HEK293 (cell line): ENCODE measurements around the gene AFF3.

Source experiments
- CTCF ChIA-PET: fragments of 350-600 bp; formaldehyde crosslinking; extraction: SDS; loops from one replicate; lab custom pipeline; 2021; ENCODE audit warnings: antibody characterized with exemption; lab: Yijun Ruan, JAX
- POLR2A ChIA-PET: fragments of 300-600 bp; formaldehyde crosslinking; extraction: SDS; loops from one replicate; lab custom pipeline; 2020; ENCODE audit warnings: antibody characterized with exemption, inconsistent platforms; lab: Yijun Ruan, JAX
- H3K27ac ChIP-seq: fragments of 200-500 bp; sonication (Bioruptor generic); 2 replicates; pipeline ENCODE4 v1.5.1; 2014; ENCODE audit warnings: low read depth, low read length, control low read depth, inconsistent platforms; ENCODE audit errors: extremely low read depth
- H3K36me3 ChIP-seq, 2 experiments: fragments of 200-500 bp in 1 of 2; sonication (Bioruptor generic) in 1 of 2; 1 replicate in 1 of 2; 2 replicates in 1 of 2; pipeline ENCODE4 v1.5.1; 2014 to 2017; ENCODE audit warnings: inconsistent platforms in 2 of 2, low read length in 2 of 2; ENCODE audit not compliant: control insufficient read depth in 2 of 2, insufficient read depth in 1 of 2
- H3K4me1 ChIP-seq: fragments of 200-500 bp; sonication (Bioruptor generic); 2 replicates; pipeline ENCODE4 v1.5.1; 2014; ENCODE audit warnings: mild to moderate bottlenecking, low read length, inconsistent platforms; ENCODE audit not compliant: control insufficient read depth, insufficient read depth
- H3K4me3 ChIP-seq: 2 replicates; pipeline ENCODE4 v1.5.1; 2011; ENCODE audit warnings: low read depth, mild to moderate bottlenecking, control low read depth, low read length, moderate library complexity
- H3K9me3 ChIP-seq: fragments of 200-500 bp; sonication (Bioruptor generic); 2 replicates; pipeline ENCODE4 v1.5.1; 2014; ENCODE audit warnings: low read depth, low read length, inconsistent platforms; ENCODE audit not compliant: control insufficient read depth, insufficient read depth
- BCL11B ChIP-seq: fragments of 450-650 bp; formaldehyde crosslinking; IDR thresholded peaks from 2 replicates; pipeline ENCODE4 v1.5.1; 2016; ENCODE audit warnings: low read depth, missing biosample characterization, missing genetic modification characterization
- GLI2 ChIP-seq: fragments of 450-650 bp; formaldehyde crosslinking; IDR thresholded peaks from 2 replicates; pipeline ENCODE4; 2017; ENCODE audit warnings: missing biosample characterization, missing genetic modification characterization, low read depth, borderline replicate concordance
- GLIS2 ChIP-seq: fragments of 450-650 bp; formaldehyde crosslinking; IDR thresholded peaks from 2 replicates; pipeline ENCODE4 v1.5.1; 2016; ENCODE audit warnings: missing biosample characterization, missing genetic modification characterization
- HOXC10 ChIP-seq: sonication (generic); formaldehyde crosslinking; IDR thresholded peaks from 2 replicates; pipeline ENCODE4 v1.8.1; 2023; ENCODE audit warnings: mild to moderate bottlenecking, missing genetic modification reagents
- KLF1 ChIP-seq: fragments of 450-650 bp; formaldehyde crosslinking; IDR thresholded peaks from 2 replicates; pipeline ENCODE4 v1.5.1; 2016; ENCODE audit warnings: missing biosample characterization, missing genetic modification characterization
- OSR2 ChIP-seq: fragments of 450-650 bp; formaldehyde crosslinking; IDR thresholded peaks from 2 replicates; pipeline ENCODE4 v1.5.1; 2016; ENCODE audit warnings: missing biosample characterization, missing genetic modification characterization
- SCRT1 ChIP-seq: fragments of 450-650 bp; formaldehyde crosslinking; IDR thresholded peaks from 2 replicates; pipeline ENCODE4 v1.5.1; 2016; ENCODE audit warnings: missing biosample characterization, missing genetic modification characterization, borderline replicate concordance
- SP2 ChIP-seq: fragments of 450-650 bp; formaldehyde crosslinking; IDR thresholded peaks from 2 replicates; pipeline ENCODE4 v1.5.1; 2016; ENCODE audit warnings: missing biosample characterization, missing genetic modification characterization
- ZBTB21 ChIP-seq: fragments of 450-650 bp; formaldehyde crosslinking; IDR thresholded peaks from 2 replicates; pipeline ENCODE4 v1.5.1; 2017; ENCODE audit warnings: missing biosample characterization, missing genetic modification characterization
- ZNF132 ChIP-seq: fragments of 450-650 bp; formaldehyde crosslinking; IDR thresholded peaks from 2 replicates; pipeline ENCODE4 v1.5.1; 2017; ENCODE audit warnings: missing biosample characterization, missing genetic modification characterization, borderline replicate concordance
- ZNF146 ChIP-seq: fragments of 450-650 bp; formaldehyde crosslinking; IDR thresholded peaks from 2 replicates; pipeline ENCODE4 v1.5.1; 2016; ENCODE audit warnings: missing biosample characterization, missing genetic modification characterization
- ZNF16 ChIP-seq: fragments of 450-650 bp; formaldehyde crosslinking; IDR thresholded peaks from 2 replicates; pipeline ENCODE4 v1.5.1; 2016; ENCODE audit warnings: low read depth, missing biosample characterization, missing genetic modification characterization
- ZNF175 ChIP-seq: fragments of 450-650 bp; formaldehyde crosslinking; IDR thresholded peaks from 2 replicates; pipeline ENCODE4 v1.5.1; 2016; ENCODE audit warnings: missing biosample characterization, missing genetic modification characterization
- ZNF184 ChIP-seq: fragments of 450-650 bp; IDR thresholded peaks from 2 replicates; pipeline ENCODE4 v1.5.1; 2018; ENCODE audit warnings: missing biosample characterization, mild to moderate bottlenecking, missing genetic modification characterization
- ZNF19 ChIP-seq: fragments of 450-650 bp; formaldehyde crosslinking; IDR thresholded peaks from 2 replicates; pipeline ENCODE4; 2016; ENCODE audit warnings: missing biosample characterization, missing genetic modification characterization, low read depth
- ZNF211 ChIP-seq: fragments of 450-650 bp; formaldehyde crosslinking; IDR thresholded peaks from 2 replicates; pipeline ENCODE4 v1.5.1; 2016; ENCODE audit warnings: low read depth, missing biosample characterization, missing genetic modification characterization
- ZNF24 ChIP-seq: fragments of 450-650 bp; formaldehyde crosslinking; IDR thresholded peaks from 2 replicates; pipeline ENCODE4 v1.5.1; 2016; ENCODE audit warnings: missing biosample characterization, missing genetic modification characterization
- ZNF302 ChIP-seq: fragments of 450-650 bp; formaldehyde crosslinking; IDR thresholded peaks from 2 replicates; pipeline ENCODE4 v1.5.1; 2016; ENCODE audit warnings: missing biosample characterization, missing genetic modification characterization, low read depth
- ZNF423 ChIP-seq: fragments of 450-650 bp; formaldehyde crosslinking; IDR thresholded peaks from 2 replicates; pipeline ENCODE4 v1.5.1; 2016; ENCODE audit warnings: missing biosample characterization, missing genetic modification characterization
- ZNF473 ChIP-seq: fragments of 450-650 bp; formaldehyde crosslinking; IDR thresholded peaks from 2 replicates; pipeline ENCODE4 v1.5.1; 2017; ENCODE audit warnings: missing biosample characterization, missing genetic modification characterization
- ZNF529 ChIP-seq: fragments of 450-650 bp; formaldehyde crosslinking; IDR thresholded peaks from 2 replicates; pipeline ENCODE4 v1.5.1; 2017; ENCODE audit warnings: missing genetic modification characterization, missing biosample characterization; ENCODE audit not compliant: insufficient replicate concordance
- ZNF530 ChIP-seq: fragments of 450-650 bp; formaldehyde crosslinking; IDR thresholded peaks from 2 replicates; pipeline ENCODE4 v1.5.1; 2016; ENCODE audit warnings: low read depth, missing biosample characterization, missing genetic modification characterization
- ZNF561 ChIP-seq: fragments of 450-650 bp; IDR thresholded peaks from 2 replicates; pipeline ENCODE4 v1.5.1; 2018; ENCODE audit warnings: missing biosample characterization, missing genetic modification characterization, borderline replicate concordance
- ZNF571 ChIP-seq: fragments of 450-650 bp; formaldehyde crosslinking; IDR thresholded peaks from 2 replicates; pipeline ENCODE4 v1.5.0; 2017; ENCODE audit warnings: missing biosample characterization, missing genetic modification characterization
- ZNF585B ChIP-seq: fragments of 450-650 bp; formaldehyde crosslinking; IDR thresholded peaks from 2 replicates; pipeline ENCODE4 v1.5.1; 2016; ENCODE audit warnings: missing biosample characterization, missing genetic modification characterization
- ZSCAN23 ChIP-seq: fragments of 450-650 bp; formaldehyde crosslinking; IDR thresholded peaks from 2 replicates; pipeline ENCODE4 v1.5.1; 2016; ENCODE audit warnings: missing biosample characterization, missing genetic modification characterization
- ZXDB ChIP-seq: fragments of 450-650 bp; formaldehyde crosslinking; IDR thresholded peaks from 2 replicates; pipeline ENCODE4 v1.5.1; 2016; ENCODE audit warnings: missing biosample characterization, missing genetic modification characterization
- TF ChIP-seq, protein P1 (sequence below): fragments of 450-650 bp; formaldehyde crosslinking; IDR thresholded peaks from 2 replicates; pipeline ENCODE4 v1.5.1; 2016; ENCODE audit warnings: missing biosample characterization, missing genetic modification characterization
- TF ChIP-seq, protein P2 (sequence below): fragments of 450-650 bp; formaldehyde crosslinking; IDR thresholded peaks from 2 replicates; pipeline ENCODE4 v1.5.1; 2017; ENCODE audit warnings: missing biosample characterization, missing genetic modification characterization
- TF ChIP-seq, protein P3 (sequence below): fragments of 450-650 bp; formaldehyde crosslinking; IDR thresholded peaks from 2 replicates; pipeline ENCODE4 v1.5.1; 2016; ENCODE audit warnings: missing biosample characterization, missing genetic modification characterization, borderline replicate concordance
- TF ChIP-seq, protein P4 (sequence below): fragments of 450-650 bp; formaldehyde crosslinking; IDR thresholded peaks from 2 replicates; pipeline ENCODE4 v1.5.1; 2016; ENCODE audit warnings: missing biosample characterization, missing genetic modification characterization
- TF ChIP-seq, protein P5 (sequence below): sonication (generic); formaldehyde crosslinking; IDR thresholded peaks from 2 replicates; pipeline ENCODE4 v1.8.1; 2022; ENCODE audit warnings: mild to moderate bottlenecking, moderate library complexity, missing genetic modification reagents

AFF3 gene

DNA sequence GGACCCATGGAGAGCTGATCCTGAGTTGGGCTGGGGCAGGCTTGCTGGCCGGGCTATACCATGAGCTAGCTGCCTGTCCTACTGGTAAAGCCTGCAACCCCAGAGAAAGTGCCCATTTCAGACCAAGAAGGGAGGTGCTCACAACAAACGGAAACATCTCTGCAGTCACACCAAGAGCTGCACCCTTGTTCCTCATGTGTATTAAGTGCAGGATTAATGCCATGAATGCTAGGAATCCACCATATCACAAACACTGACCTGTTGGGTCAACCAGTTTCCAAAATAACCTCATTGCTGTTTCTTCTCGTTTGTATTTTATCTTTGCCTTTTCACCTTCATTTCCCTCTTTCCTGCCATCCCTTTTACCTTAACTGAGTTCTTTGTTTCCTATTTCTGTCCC is 69.9 kb downstream of the AFF3 start:
- no peak overlapping the region for H3K27ac ChIP-seq
- POLR2A ChIA-PET = no interaction called here
- CTCF ChIA-PET = no interaction called here

DNA sequence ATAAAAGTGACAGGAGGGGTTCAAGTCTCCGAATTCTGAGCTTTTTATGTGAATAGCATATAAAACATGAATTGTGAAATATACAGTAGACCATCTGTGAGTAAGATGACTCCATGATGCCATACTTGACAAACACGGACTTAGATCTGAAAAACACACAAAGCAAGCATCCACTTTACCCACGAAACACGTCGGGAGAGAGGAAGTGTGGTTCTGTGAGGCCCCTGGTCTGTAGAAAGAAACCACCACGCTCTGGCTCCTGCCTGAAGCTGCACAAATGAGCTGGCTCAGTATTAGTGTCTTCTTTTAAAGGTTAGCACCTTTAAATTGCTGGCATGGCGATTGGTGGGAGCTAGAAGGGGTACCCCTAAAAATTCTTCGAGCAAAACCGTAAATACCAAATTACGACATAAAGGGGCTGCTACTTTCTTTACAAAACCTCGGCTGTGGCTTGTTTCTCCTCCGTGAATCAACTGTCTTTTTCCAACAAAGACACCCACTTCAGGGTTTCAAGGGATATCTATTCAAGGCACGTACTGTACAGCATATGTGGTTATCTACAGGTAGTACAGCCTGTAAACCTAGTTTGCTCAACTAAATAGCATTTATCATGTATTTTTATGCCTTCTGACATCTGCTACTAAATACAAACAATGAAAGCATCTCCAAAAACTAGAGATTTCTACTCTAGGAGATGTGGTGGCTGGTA is 70.9 kb downstream of the AFF3 start:
- CTCF ChIA-PET = interaction anchor here (1.2 kb wide), 1 partner anchor 190 kb away, joined by 3 read pairs; no protein-coding TSS in a partner anchor
- H3K27ac ChIP-seq = no peak overlapping the region
- TF ChIP-seq ZNF529 (tag by site-specific recombination) (no peak), ZNF211 (no peak), ZNF530 (tag by site-specific recombination) (no peak), GLI2 (tag by site-specific recombination) (no peak), GLIS2 (tag by site-specific recombination) (no peak), ZNF184 (tag by site-specific recombination) (no peak), ZNF302 (tag by site-specific recombination) (no peak), ZNF423 (no peak), ZXDB (tag by site-specific recombination) (no peak), ZNF571 (tag by site-specific recombination) (no peak), ZNF24 (tag by site-specific recombination) (no peak), ZNF175 (tag by site-specific recombination) (no peak)
- TF ChIP-seq, protein P1, sequence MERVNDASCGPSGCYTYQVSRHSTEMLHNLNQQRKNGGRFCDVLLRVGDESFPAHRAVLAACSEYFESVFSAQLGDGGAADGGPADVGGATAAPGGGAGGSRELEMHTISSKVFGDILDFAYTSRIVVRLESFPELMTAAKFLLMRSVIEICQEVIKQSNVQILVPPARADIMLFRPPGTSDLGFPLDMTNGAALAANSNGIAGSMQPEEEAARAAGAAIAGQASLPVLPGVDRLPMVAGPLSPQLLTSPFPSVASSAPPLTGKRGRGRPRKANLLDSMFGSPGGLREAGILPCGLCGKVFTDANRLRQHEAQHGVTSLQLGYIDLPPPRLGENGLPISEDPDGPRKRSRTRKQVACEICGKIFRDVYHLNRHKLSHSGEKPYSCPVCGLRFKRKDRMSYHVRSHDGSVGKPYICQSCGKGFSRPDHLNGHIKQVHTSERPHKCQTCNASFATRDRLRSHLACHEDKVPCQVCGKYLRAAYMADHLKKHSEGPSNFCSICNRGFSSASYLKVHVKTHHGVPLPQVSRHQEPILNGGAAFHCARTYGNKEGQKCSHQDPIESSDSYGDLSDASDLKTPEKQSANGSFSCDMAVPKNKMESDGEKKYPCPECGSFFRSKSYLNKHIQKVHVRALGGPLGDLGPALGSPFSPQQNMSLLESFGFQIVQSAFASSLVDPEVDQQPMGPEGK = no peak
- TF ChIP-seq, protein P2, sequence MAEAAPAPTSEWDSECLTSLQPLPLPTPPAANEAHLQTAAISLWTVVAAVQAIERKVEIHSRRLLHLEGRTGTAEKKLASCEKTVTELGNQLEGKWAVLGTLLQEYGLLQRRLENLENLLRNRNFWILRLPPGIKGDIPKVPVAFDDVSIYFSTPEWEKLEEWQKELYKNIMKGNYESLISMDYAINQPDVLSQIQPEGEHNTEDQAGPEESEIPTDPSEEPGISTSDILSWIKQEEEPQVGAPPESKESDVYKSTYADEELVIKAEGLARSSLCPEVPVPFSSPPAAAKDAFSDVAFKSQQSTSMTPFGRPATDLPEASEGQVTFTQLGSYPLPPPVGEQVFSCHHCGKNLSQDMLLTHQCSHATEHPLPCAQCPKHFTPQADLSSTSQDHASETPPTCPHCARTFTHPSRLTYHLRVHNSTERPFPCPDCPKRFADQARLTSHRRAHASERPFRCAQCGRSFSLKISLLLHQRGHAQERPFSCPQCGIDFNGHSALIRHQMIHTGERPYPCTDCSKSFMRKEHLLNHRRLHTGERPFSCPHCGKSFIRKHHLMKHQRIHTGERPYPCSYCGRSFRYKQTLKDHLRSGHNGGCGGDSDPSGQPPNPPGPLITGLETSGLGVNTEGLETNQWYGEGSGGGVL (tag by site-specific recombination) = no peak
- TF ChIP-seq, protein P3, sequence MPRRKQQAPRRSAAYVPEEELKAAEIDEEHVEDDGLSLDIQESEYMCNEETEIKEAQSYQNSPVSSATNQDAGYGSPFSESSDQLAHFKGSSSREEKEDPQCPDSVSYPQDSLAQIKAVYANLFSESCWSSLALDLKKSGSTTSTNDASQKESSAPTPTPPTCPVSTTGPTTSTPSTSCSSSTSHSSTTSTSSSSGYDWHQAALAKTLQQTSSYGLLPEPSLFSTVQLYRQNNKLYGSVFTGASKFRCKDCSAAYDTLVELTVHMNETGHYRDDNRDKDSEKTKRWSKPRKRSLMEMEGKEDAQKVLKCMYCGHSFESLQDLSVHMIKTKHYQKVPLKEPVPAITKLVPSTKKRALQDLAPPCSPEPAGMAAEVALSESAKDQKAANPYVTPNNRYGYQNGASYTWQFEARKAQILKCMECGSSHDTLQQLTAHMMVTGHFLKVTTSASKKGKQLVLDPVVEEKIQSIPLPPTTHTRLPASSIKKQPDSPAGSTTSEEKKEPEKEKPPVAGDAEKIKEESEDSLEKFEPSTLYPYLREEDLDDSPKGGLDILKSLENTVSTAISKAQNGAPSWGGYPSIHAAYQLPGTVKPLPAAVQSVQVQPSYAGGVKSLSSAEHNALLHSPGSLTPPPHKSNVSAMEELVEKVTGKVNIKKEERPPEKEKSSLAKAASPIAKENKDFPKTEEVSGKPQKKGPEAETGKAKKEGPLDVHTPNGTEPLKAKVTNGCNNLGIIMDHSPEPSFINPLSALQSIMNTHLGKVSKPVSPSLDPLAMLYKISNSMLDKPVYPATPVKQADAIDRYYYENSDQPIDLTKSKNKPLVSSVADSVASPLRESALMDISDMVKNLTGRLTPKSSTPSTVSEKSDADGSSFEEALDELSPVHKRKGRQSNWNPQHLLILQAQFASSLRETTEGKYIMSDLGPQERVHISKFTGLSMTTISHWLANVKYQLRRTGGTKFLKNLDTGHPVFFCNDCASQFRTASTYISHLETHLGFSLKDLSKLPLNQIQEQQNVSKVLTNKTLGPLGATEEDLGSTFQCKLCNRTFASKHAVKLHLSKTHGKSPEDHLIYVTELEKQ (tag by site-specific recombination) = no peak
- TF ChIP-seq, protein P4, sequence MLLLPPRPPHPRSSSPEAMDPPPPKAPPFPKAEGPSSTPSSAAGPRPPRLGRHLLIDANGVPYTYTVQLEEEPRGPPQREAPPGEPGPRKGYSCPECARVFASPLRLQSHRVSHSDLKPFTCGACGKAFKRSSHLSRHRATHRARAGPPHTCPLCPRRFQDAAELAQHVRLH = no peak
- H3K9me3 ChIP-seq = no peaks in the 10 kb centered on the region
- POLR2A ChIA-PET = no interaction called here
- H3K4me1 ChIP-seq = peaks cover 12% of the 10 kb centered on the region
- H3K36me3 ChIP-seq = no peaks in the 10 kb centered on the region
- H3K4me3 ChIP-seq = no peak overlapping the region

More for the DNA sequence above, 69.9 kb downstream of the AFF3 start:
- TF ChIP-seq HOXC10 = no peak
- no peak for TF ChIP-seq ZNF146 (tag by site-specific recombination)
- TF ChIP-seq, protein P5, sequence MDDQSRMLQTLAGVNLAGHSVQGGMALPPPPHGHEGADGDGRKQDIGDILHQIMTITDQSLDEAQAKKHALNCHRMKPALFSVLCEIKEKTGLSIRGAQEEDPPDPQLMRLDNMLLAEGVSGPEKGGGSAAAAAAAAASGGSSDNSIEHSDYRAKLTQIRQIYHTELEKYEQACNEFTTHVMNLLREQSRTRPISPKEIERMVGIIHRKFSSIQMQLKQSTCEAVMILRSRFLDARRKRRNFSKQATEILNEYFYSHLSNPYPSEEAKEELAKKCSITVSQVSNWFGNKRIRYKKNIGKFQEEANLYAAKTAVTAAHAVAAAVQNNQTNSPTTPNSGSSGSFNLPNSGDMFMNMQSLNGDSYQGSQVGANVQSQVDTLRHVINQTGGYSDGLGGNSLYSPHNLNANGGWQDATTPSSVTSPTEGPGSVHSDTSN (CRISPR knock-in tag) = no peak
- TF ChIP-seq KLF1 (tag by site-specific recombination) = no peak
- TF ChIP-seq ZNF19 (tag by site-specific recombination) = no peak
- no peak for TF ChIP-seq ZNF585B
- TF ChIP-seq ZNF132 (tag by site-specific recombination) = no peak
- no peak for TF ChIP-seq ZNF184 (tag by site-specific recombination)
- TF ChIP-seq ZNF473 (tag by site-specific recombination) = no peak
- no peak for TF ChIP-seq SP2 (tag by site-specific recombination)
- TF ChIP-seq ZBTB21 (tag by site-specific recombination) = no peak
- TF ChIP-seq ZNF561 (tag by site-specific recombination) = no peak
- TF ChIP-seq ZSCAN23 = no peak
- no peak for TF ChIP-seq BCL11B (tag by site-specific recombination)
- TF ChIP-seq SCRT1 (tag by site-specific recombination) = no peak
- TF ChIP-seq OSR2 (tag by site-specific recombination) = no peak
- TF ChIP-seq ZNF175 (tag by site-specific recombination) = no peak
- TF ChIP-seq ZNF16 = no peak
- TF ChIP-seq, all 188 proteins: peak for 0
- Histone ChIP-seq H3K9me3 (no peaks in the 10 kb centered on the region), H3K4me3 (no peak overlapping the region), H3K4me1 (peaks cover 8% of the 10 kb centered on the region), H3K36me3 (no peaks in the 10 kb centered on the region)
